Left lung (tissue), 10 donors: ENCODE results near the gene ZNF606. TPM values are rescaled to one million over a fixed set of nuclear protein-coding genes. Genes with fewer than 3 reads are reported as not detected.

Experiments
- ATAC-seq: fragments of 200-7000 bp; cut with Tn5 transposase; one replicate; pipeline ENCODE4 v1.9.1; 2020; ENCODE audit warnings: moderate library complexity
- DNase-seq, 4 donors: peaks; one replicate each; pipeline ENCODE4 v3.0.0-alpha.2; 2013 to 2020
- H3K27ac ChIP-seq, 2 donors: fragments of 200-600 bp; sonication (generic) in 1 of 2; one replicate each; pipeline versions ENCODE4 v1.5.0 to v1.8.0; 2020 to 2021
- H3K27me3 ChIP-seq, 2 donors: fragments of 200-600 bp; sonication (generic) in 1 of 2; one replicate each; pipeline versions ENCODE4 v1.5.0 to v1.8.0; 2020 to 2021
- H3K36me3 ChIP-seq, 2 donors: fragments of 200-600 bp; sonication (generic) in 1 of 2; one replicate each; pipeline versions ENCODE4 v1.5.0 to v1.8.0; 2020 to 2021
- H3K4me1 ChIP-seq, 2 donors: fragments of 200-600 bp; one replicate each; pipeline ENCODE4 v1.8.0; 2021
- H3K4me3 ChIP-seq, 2 donors: fragments of 200-600 bp; sonication (generic) in 1 of 2; one replicate each; pipeline versions ENCODE4 v1.5.0 to v1.8.0; 2020 to 2021; ENCODE audit warnings: mild to moderate bottlenecking in 1 of 2
- H3K9me3 ChIP-seq, 2 donors: fragments of 200-600 bp; sonication (generic) in 1 of 2; one replicate each; pipeline versions ENCODE4 v1.5.0 to v1.8.0; 2020 to 2021
- intact Hi-C, 2 donors: fragments of 100-400 bp; cut with DNase I; formaldehyde crosslinking; loops; one replicate each; pipeline versions ENCODE4 v1.11.2 to v1.14.2; 2022
- polyA plus RNA-seq, 6 donors: library from polyadenylated mRNA; unstranded; fragments of 120-200 nt; gene quantifications; one replicate each; pipeline ENCODE4 v1.2.1, GENCODE V29; 2013; ENCODE audit not compliant: insufficient read length in 6 of 6
- total RNA-seq, 2 donors: library from RNA; stranded (reverse); fragmentation: NEBNext Ultra II Directional; extraction: Animal tissue kit (Norgen Biotek cat#: 25700); gene quantifications; one replicate each; pipeline ENCODE4 v1.2.1, GENCODE V29; 2021
- TF ChIP-seq, protein P1 (sequence below), 2 donors: fragments of 200-600 bp; sonication (generic) in 1 of 2; IDR thresholded peaks; one replicate each; pipeline versions ENCODE4 v1.5.0 to v1.8.0; 2021; ENCODE audit warnings: antibody characterized with exemption in 2 of 2
- donor health status: DM: no; HTN: yes; CAD: no.
- donor health status: DM: no; HTN: no; CAD: no.

Gene ZNF606
- total and polyA plus RNA-seq, 8 donors = 11.4 to 34.6 (median 30.0) TPM

DNA sequence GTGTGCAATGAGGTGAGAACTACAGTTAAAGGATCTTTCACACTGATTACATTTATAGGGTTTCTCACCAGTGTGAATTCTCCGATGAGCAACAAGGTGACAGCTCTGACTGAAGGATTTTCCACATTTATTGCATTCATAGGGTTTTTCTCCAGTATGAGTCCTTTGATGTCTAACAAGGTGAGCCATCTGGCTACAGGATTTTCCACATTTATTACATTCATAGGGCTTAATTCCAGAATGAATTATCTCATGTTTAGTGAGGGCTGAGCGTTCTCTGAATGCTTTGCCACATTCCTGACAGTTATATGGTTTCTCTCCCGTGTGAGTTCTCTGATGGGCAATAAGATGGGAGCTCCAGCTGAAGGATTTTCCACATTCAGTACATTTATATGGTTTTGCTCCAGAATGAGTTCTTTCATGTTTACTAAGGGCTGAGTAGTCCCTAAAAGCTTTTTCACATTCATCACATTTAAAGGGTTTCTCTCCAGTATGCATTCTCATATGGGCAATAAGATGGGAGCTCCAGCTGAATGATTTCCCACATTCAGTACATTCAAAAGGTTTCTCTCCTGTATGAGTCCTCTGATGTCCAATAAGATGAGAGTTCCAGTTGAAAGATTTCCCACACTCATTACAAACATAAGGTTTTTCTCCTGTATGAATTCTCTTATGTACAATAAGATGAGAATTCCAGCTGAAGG, 23.9 kb downstream of the ZNF606 start:
- Histone ChIP-seq H3K4me1 (no peaks in the 10 kb centered on the region), H3K36me3 (peaks cover 0 to 87% of the 10 kb centered on the region in 2 donors), H3K9me3 (peaks cover 36 to 100% of the 10 kb centered on the region in 2 donors), H3K27ac (no peak overlapping the region), H3K27me3 (no peaks in the 10 kb centered on the region), H3K4me3 (no peak overlapping the region)
- no peak for DNase-seq
- no peak for ATAC-seq
- intact Hi-C loops = no loop called here
- TF ChIP-seq, protein P1, sequence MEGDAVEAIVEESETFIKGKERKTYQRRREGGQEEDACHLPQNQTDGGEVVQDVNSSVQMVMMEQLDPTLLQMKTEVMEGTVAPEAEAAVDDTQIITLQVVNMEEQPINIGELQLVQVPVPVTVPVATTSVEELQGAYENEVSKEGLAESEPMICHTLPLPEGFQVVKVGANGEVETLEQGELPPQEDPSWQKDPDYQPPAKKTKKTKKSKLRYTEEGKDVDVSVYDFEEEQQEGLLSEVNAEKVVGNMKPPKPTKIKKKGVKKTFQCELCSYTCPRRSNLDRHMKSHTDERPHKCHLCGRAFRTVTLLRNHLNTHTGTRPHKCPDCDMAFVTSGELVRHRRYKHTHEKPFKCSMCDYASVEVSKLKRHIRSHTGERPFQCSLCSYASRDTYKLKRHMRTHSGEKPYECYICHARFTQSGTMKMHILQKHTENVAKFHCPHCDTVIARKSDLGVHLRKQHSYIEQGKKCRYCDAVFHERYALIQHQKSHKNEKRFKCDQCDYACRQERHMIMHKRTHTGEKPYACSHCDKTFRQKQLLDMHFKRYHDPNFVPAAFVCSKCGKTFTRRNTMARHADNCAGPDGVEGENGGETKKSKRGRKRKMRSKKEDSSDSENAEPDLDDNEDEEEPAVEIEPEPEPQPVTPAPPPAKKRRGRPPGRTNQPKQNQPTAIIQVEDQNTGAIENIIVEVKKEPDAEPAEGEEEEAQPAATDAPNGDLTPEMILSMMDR (IDR thresholded peaks at IDR 0.05) = no peak

DNA sequence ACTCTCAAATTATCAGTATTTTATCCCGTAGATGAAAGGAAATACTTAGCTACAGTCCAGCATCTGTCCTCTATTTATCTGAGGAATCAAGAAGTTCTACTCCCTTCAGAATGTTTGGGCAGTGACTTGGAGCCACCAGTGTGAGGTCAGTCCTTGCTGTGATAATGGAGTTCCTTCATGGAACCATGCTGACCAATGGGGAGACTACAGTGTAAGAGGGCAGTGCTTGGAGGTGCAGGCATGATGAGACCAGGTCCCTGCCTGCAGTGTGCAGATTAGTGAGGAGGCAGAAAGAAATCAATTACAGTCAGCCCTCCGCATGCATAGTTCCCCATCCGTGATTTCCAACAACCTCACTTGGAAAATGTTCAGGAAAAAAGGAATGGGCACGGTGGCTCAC, 28.2 kb downstream of the ZNF606 start, which contains the start of gene C19orf18:
C19orf18 (minus strand) TSS at position 101 of the 400 bp plus-strand sequence. CDS start 102 bp downstream, outside the sequence.
- H3K36me3 ChIP-seq = peaks cover 0 to 64% of the 10 kb centered on the region in 2 donors
- DNase-seq = no peak
- no peaks in the 10 kb centered on the region for H3K4me1 ChIP-seq
- intact Hi-C loops = no loop called here
- TF ChIP-seq, protein P1 (IDR thresholded peaks at IDR 0.05) = no peak
- H3K27me3 ChIP-seq = no peaks in the 10 kb centered on the region
- no peak for ATAC-seq
- no peak within 1 kb of the TSS for H3K27ac ChIP-seq
- H3K4me3 ChIP-seq = no peak within 1 kb of the TSS
- peaks cover 24 to 99% of the 10 kb centered on the region in 2 donors for H3K9me3 ChIP-seq

DNA sequence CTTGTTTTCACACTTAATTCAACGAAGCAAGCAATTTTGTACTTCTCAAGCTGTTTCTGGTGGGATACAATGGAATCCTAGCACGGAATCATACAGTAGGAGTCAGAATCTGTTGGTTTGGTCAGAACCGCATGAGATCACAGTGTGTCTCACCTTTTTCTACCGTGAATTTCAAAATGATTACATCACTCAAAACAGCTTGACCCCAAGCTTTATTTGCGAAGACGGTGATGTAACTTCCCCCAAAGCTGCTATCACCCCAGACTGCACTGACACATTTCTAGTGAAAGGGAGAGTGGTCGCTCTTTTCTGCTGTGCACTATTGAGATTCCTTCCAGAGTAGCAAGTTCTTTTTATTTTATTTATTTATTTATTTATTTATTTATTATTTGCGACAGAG, 37.9 kb downstream of the ZNF606 start:
- H3K27me3 ChIP-seq = no peaks in the 10 kb centered on the region
- H3K27ac ChIP-seq = no peak overlapping the region
- ATAC-seq (no peak), DNase-seq (no peak)
- no peak overlapping the region for H3K4me3 ChIP-seq
- intact Hi-C loops = no loop called here
- H3K4me1 ChIP-seq = no peaks in the 10 kb centered on the region
- H3K36me3 ChIP-seq = peaks cover 0 to 32% of the 10 kb centered on the region in 2 donors
- H3K9me3 ChIP-seq = peaks cover 0 to 99% of the 10 kb centered on the region in 2 donors
- TF ChIP-seq, protein P1 (IDR thresholded peaks at IDR 0.05) = no peak

DNA sequence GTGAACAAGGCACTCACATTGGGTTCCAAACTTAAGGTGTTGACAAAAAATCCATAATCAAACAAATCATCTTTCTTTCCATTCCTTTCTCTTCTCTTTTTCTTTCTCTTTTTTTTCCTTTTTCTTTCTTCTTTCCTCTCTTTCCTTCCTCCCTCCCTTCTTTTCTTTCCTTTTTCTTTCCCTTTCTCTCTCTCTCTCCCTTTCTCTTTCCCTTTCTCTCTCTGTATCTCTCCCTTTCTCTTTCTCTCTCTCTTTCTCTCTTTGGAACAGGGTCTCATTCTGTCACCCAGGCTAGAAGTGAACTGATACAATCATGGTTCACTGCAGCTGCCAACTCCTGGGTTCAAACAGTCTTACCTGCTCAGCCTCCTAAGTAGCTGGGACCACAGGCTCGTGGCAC, 40.8 kb downstream of the ZNF606 start:
- Histone ChIP-seq H3K27me3 (no peaks in the 10 kb centered on the region), H3K9me3 (peaks cover 0 to 99% of the 10 kb centered on the region in 2 donors), H3K27ac (no peak overlapping the region), H3K36me3 (peaks cover 0 to 18% of the 10 kb centered on the region in 2 donors), H3K4me3 (no peak overlapping the region), H3K4me1 (no peaks in the 10 kb centered on the region)
- DNase-seq (no peak), ATAC-seq (no peak)
- TF ChIP-seq, protein P1 (IDR thresholded peaks at IDR 0.05) = no peak
- intact Hi-C loops = no loop called here

DNA sequence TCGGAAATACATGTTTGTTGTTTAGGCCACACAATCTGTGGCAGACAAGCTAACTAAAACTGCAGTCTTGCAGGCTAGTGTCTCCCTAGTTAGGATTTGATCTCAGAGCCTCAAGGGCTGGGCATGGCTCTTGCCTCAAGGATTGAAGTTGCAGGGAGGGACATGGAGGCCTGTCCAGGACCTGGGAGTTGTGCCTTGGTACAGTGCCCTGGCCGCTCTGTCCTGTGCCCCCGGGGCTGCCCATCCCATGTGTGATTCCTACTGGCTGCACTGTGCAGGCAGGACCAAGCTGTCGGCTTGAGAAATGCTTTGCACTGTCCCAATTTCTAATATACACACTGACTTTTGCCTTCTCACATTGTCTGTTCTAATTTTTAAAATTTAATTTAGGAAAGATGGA, 47.6 kb downstream of the ZNF606 start:
- no peak for DNase-seq
- intact Hi-C loops = no loop called here
- no peak for ATAC-seq
- Histone ChIP-seq H3K4me1 (no peaks in the 10 kb centered on the region), H3K9me3 (peaks cover 0 to 98% of the 10 kb centered on the region in 2 donors), H3K36me3 (no peaks in the 10 kb centered on the region), H3K27me3 (no peaks in the 10 kb centered on the region), H3K4me3 (no peak overlapping the region), H3K27ac (no peak overlapping the region)
- TF ChIP-seq, protein P1 (IDR thresholded peaks at IDR 0.05) = no peak
